ENCODE results near the gene ANKS1B.
"Not testable (repeated sequence)": the region's sequence is repeated elsewhere in the genome, so short reads cannot be mapped to it uniquely, and the experiment has no call there.

The ANKS1B gene

DNA sequence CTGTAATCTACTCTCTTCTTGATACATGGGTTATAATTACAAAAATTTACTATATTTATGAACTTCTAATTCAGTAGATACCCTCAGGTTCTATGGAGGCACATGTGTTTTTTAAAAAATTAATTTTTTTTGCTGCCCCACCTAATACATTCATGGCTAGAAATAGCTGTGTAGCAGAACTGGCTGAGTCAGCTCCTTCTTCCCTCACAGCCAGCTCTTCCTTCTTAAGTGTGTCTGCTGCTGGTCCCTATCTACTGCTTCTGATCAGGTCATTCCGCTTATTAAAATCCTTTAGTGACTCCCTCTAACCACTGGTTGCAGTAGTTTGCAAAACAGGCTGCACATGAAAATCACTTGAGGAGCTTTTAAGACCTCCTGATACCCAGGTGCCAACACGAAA is 939.6 kb downstream of the ANKS1B start:
- Histone ChIP-seq H3K36me3 (ENCODE audit: control insufficient read depth, insufficient read depth, low read length) (no peaks in the 10 kb centered on the region), H3K9me3 (ENCODE audit: control insufficient read depth, low read length) (peaks cover 5% of the 10 kb centered on the region), H3K4me3 (ENCODE audit: extremely low read depth, insufficient read depth, low read length, poor library complexity, severe bottlenecking) (no peak overlapping the region), H3K4me1 (ENCODE audit: control insufficient read depth, insufficient read depth, low read length, poor library complexity, severe bottlenecking) (no peaks in the 10 kb centered on the region), H3K27ac (ENCODE audit: low read depth, low read length, severe bottlenecking) (no peak overlapping the region)
- WGBS, 2 experiments (ENCODE audit: insufficient coverage in 2 of 2): 94 to 95% methylated on average over 2 of the region's 2 CpGs

DNA sequence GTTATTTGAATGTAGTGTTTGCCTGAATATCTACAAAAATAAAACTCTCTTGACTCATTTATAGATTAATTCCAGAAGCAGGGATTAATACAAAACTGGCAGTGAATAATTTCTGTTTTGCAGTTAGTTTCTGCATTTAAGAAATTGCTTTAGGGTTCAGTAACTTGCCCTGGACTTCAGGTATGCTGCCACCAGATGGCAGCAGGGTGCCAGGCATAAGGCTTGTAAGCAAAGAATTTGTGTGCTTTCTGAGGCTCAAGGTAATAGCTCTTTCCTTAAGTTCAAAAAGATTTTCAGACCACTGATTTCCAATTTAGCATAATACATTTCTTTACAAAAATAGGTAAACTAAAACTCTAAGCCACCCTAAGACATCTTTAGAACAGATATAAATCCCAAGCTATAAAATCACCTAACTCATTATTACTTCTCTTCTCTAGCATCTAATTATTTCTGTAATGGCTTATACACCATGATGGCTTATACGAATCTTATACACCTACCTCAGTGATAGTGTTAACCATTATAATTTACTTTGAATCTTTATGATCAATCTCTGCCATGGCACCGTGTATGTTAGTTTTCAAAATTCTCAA is 941.3 kb downstream of the ANKS1B start:
- no peaks in the 10 kb centered on the region for H3K4me1 ChIP-seq (ENCODE audit: control insufficient read depth, insufficient read depth, low read length, poor library complexity, severe bottlenecking)
- H3K4me3 ChIP-seq (ENCODE audit: extremely low read depth, insufficient read depth, low read length, poor library complexity, severe bottlenecking): no peak overlapping the region
- no peaks in the 10 kb centered on the region for H3K36me3 ChIP-seq (ENCODE audit: control insufficient read depth, insufficient read depth, low read length)
- H3K9me3 ChIP-seq (ENCODE audit: control insufficient read depth, low read length): peaks cover 5% of the 10 kb centered on the region
- H3K27ac ChIP-seq (ENCODE audit: low read depth, low read length, severe bottlenecking): no peak overlapping the region
- WGBS, 2 experiments (ENCODE audit: insufficient coverage in 2 of 2): no CpG with 5 or more reads among the region's 2 CpGs

DNA sequence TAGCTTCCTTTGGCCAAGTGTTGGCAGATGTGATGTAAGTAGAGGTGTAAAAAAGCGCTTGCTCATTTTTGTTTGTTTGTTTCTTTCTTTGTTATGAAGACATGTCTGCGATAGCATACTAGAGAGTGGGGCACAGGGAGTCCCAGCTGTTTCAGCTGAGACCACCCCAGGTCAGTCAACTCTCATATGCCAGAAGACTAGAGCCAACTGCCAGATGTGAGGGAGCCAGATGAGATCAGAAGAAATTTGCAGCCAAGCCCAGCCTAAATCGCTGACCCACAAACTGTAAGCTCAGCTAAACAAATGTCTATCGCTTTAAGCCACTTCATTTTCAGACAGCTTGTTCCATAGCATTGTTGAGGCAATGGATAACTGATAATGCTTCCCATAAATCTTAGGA is 942.5 kb downstream of the ANKS1B start:
- 43 to 94% methylated on average over 1 to 2 of the region's 4 CpGs for WGBS, 2 experiments (ENCODE audit: insufficient coverage in 2 of 2)
- Histone ChIP-seq H3K9me3 (ENCODE audit: control insufficient read depth, low read length) (no peaks in the 10 kb centered on the region), H3K4me3 (ENCODE audit: extremely low read depth, insufficient read depth, low read length, poor library complexity, severe bottlenecking) (no peak overlapping the region), H3K27ac (ENCODE audit: low read depth, low read length, severe bottlenecking) (no peak overlapping the region), H3K4me1 (ENCODE audit: control insufficient read depth, insufficient read depth, low read length, poor library complexity, severe bottlenecking) (no peaks in the 10 kb centered on the region), H3K36me3 (ENCODE audit: control insufficient read depth, insufficient read depth, low read length) (no peaks in the 10 kb centered on the region)

DNA sequence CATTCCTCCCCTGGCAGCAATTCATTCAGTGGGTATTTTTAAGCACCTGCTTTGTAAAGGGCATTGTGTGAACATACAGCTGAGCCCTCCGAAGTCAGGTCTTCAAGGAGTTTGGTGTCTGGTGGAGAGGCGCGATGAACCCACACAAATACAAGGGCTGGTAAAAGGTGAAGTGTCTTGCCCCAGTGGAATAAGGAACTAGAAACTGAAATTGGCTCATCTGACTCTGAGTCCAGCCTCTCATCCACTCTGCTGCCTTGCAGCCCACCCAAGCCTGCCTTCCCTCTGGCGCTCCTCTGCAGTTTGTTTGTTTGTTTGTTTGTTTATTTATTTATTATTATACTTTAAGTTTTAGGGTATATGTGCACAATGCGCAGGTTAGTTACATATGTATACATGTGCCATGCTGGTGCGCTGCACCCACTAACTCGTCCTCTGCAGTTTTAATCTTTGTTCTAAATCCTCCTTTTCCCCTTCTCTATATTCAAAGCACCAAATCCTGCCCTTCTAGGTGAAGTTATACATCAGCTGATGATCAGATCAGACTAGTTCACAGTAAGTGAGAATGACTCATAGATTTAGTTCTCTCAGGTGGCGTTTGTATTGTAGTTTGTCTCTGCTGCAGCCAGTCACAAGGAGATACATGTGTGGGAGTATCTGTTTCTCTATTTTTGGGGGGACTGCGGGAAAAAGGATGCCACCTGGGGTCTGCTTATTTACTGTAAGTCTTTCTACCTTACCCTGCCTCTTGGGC is 945.2 kb downstream of the ANKS1B start:
- no peak overlapping the region for H3K4me3 ChIP-seq (ENCODE audit: extremely low read depth, insufficient read depth, low read length, poor library complexity, severe bottlenecking)
- no peak overlapping the region for H3K27ac ChIP-seq (ENCODE audit: low read depth, low read length, severe bottlenecking)
- H3K4me1 ChIP-seq (ENCODE audit: control insufficient read depth, insufficient read depth, low read length, poor library complexity, severe bottlenecking): no peaks in the 10 kb centered on the region
- H3K36me3 ChIP-seq (ENCODE audit: control insufficient read depth, insufficient read depth, low read length): no peaks in the 10 kb centered on the region
- H3K9me3 ChIP-seq (ENCODE audit: control insufficient read depth, low read length): no peaks in the 10 kb centered on the region
- 89 to 91% methylated on average over 5 to 6 of the region's 9 CpGs for WGBS, 2 experiments (ENCODE audit: insufficient coverage in 2 of 2)

DNA sequence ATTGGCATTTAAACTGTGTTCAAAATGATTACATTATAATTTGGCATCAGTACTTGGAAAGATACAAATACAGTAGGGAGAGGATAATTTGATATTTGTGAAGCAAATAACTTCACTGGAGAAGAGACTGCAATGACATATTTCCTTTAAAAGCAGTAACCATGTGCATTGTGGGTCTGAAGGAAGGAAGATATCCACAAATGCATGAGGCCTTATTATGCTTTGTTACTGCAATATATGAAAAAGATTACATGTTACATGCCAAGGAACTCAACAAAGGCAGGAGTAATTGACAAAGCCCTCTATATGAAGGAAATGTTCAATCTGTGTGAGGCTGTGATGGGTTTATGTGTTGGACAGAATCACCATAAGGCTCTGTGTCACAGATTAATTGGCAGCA is 948.2 kb downstream of the ANKS1B start:
- no peaks in the 10 kb centered on the region for H3K9me3 ChIP-seq (ENCODE audit: control insufficient read depth, low read length)
- no peaks in the 10 kb centered on the region for H3K36me3 ChIP-seq (ENCODE audit: control insufficient read depth, insufficient read depth, low read length)
- H3K4me3 ChIP-seq (ENCODE audit: extremely low read depth, insufficient read depth, low read length, poor library complexity, severe bottlenecking): no peak overlapping the region
- no peaks in the 10 kb centered on the region for H3K4me1 ChIP-seq (ENCODE audit: control insufficient read depth, insufficient read depth, low read length, poor library complexity, severe bottlenecking)
- no peak overlapping the region for H3K27ac ChIP-seq (ENCODE audit: low read depth, low read length, severe bottlenecking)

DNA sequence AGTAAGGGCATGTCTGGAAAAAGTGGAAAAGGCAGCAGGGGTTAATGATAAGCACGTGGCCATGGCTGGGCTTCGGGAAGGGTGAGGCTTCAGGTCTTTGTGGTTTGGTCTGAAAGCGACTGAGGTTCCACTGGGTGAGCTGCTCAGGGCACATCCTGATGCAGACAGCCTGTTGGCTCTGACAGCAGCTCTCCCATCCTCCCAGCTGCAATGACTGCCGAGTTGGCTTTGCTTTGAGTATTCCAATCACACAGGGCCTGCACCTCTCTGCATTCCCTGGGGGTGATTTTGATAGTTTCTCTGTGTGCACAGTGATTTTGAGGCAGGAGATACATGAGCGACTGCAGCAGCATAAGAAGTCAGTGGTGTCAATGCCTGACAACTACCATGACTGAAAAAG is 948.9 kb downstream of the ANKS1B start:
- H3K4me1 ChIP-seq (ENCODE audit: control insufficient read depth, insufficient read depth, low read length, poor library complexity, severe bottlenecking): no peaks in the 10 kb centered on the region
- H3K27ac ChIP-seq (ENCODE audit: low read depth, low read length, severe bottlenecking): no peak overlapping the region
- 71 to 89% methylated on average over 3 to 4 of the region's 5 CpGs for WGBS, 2 experiments (ENCODE audit: insufficient coverage in 2 of 2)
- H3K4me3 ChIP-seq (ENCODE audit: extremely low read depth, insufficient read depth, low read length, poor library complexity, severe bottlenecking): no peak overlapping the region
- H3K9me3 ChIP-seq (ENCODE audit: control insufficient read depth, low read length): no peaks in the 10 kb centered on the region
- no peaks in the 10 kb centered on the region for H3K36me3 ChIP-seq (ENCODE audit: control insufficient read depth, insufficient read depth, low read length)

DNA sequence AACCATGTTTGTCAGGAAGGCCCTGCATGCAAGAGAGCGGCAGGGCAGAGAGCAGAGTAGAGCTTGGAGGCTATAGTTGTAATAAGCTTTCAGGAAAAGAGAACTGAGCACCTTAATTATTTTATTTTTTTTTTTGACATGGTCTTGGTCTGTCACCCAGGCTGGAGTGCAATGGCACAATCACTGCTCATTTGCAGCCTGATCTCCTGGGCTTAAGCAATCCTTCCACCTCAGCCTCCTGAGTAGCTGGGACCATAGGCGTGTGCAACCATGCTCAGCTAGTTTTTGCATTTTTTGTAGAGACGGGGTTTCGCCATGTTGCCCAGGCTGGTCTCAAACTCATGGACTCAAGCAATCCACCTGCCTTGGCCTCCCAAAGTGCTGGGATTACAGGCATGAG is 950.5 kb downstream of the ANKS1B start:
- not testable (repeated sequence) for H3K4me3 ChIP-seq (ENCODE audit: extremely low read depth, insufficient read depth, low read length, poor library complexity, severe bottlenecking); H3K36me3 ChIP-seq (ENCODE audit: control insufficient read depth, insufficient read depth, low read length); H3K27ac ChIP-seq (ENCODE audit: low read depth, low read length, severe bottlenecking); H3K4me1 ChIP-seq (ENCODE audit: control insufficient read depth, insufficient read depth, low read length, poor library complexity, severe bottlenecking); H3K9me3 ChIP-seq (ENCODE audit: control insufficient read depth, low read length)
- 85 to 90% methylated on average over 4 of the region's 4 CpGs for WGBS, 2 experiments (ENCODE audit: insufficient coverage in 2 of 2)

DNA sequence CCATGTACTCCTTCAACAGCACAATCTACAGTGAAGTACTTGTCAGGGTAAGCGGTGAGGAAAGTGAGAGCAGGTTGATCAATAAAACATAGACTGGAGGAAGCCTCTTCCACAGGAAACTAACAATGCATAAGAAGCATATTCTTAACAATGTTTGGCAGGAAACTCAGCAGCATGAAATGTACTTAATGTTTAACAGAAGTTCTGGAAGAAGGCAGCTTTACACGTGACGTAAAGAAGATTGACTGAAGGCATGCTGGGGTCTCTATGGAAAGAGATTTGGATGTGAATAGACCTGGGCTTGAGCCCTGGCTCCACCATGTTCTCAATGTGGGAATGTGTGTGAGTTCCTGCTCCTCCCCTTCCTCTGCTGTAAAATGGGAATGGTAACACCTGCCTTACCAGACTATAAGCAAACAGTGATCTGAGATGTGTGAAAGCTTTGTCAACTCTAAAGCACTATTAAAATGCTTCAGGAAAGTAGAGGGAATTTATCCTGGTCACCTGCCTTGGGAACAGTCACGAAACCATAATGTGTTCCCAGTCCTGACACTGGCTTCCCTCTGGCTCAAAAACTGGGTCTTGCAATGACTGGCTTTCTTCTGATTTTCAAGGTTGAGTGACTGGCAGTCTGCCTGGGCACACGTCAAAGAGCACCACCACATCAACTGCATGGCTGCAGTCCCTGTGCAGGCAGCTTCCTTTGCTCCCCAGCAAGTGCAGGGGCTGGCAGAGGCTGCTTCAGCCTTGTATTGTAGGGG is 955.0 kb downstream of the ANKS1B start:
- H3K4me3 ChIP-seq (ENCODE audit: extremely low read depth, insufficient read depth, low read length, poor library complexity, severe bottlenecking): no peak overlapping the region
- H3K36me3 ChIP-seq (ENCODE audit: control insufficient read depth, insufficient read depth, low read length): no peaks in the 10 kb centered on the region
- H3K9me3 ChIP-seq (ENCODE audit: control insufficient read depth, low read length): no peaks in the 10 kb centered on the region
- H3K27ac ChIP-seq (ENCODE audit: low read depth, low read length, severe bottlenecking): no peak overlapping the region
- no peaks in the 10 kb centered on the region for H3K4me1 ChIP-seq (ENCODE audit: control insufficient read depth, insufficient read depth, low read length, poor library complexity, severe bottlenecking)
- whole genome bisulfite sequencing, 2 experiments (ENCODE audit: insufficient coverage in 2 of 2): 62 to 78% methylated on average over 3 of the region's 5 CpGs

DNA sequence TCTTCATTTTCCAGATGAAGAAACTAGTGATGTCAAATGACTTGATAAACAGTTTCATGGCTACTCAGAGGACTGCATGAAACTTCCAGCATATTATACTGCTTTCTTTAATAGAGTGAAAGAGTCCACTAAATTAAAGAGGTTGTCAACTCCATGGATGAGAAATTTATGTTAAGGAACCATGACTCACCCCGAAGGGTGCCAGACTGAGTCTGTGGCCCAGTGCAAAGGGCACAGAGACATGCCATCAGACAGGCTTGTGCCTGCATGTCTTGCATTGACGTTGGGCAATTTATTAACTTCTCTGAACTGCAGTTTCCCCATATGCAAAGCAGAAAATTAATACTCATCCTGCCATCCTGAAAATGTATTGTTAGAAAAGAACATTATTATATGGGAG is 957.3 kb downstream of the ANKS1B start:
- no peak overlapping the region for H3K27ac ChIP-seq (ENCODE audit: low read depth, low read length, severe bottlenecking)
- H3K4me3 ChIP-seq (ENCODE audit: extremely low read depth, insufficient read depth, low read length, poor library complexity, severe bottlenecking): no peak overlapping the region
- H3K36me3 ChIP-seq (ENCODE audit: control insufficient read depth, insufficient read depth, low read length): no peaks in the 10 kb centered on the region
- 67 to 100% methylated on average over 1 of the region's 2 CpGs for WGBS, 2 experiments (ENCODE audit: insufficient coverage in 2 of 2)
- no peaks in the 10 kb centered on the region for H3K4me1 ChIP-seq (ENCODE audit: control insufficient read depth, insufficient read depth, low read length, poor library complexity, severe bottlenecking)
- no peaks in the 10 kb centered on the region for H3K9me3 ChIP-seq (ENCODE audit: control insufficient read depth, low read length)

DNA sequence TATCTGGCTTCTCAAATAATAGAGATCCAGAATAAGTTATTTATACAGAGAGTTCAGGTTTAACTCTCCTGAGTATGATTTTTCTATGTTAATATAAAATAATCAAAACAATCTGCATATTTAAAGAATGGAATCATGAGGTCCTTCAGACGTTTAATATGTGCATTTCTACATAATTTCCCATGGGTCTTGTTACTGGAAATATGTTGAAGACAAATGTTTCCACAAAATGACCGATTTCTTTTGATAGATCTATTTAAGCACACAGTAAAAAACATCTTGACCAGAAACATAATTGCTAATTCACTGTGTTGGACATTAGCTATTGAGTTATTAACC is 957.7 kb downstream of the ANKS1B start:
- WGBS, 2 experiments (ENCODE audit: insufficient coverage in 2 of 2): no CpG with 5 or more reads among the region's 2 CpGs
- H3K36me3 ChIP-seq (ENCODE audit: control insufficient read depth, insufficient read depth, low read length): no peaks in the 10 kb centered on the region
- no peak overlapping the region for H3K4me3 ChIP-seq (ENCODE audit: extremely low read depth, insufficient read depth, low read length, poor library complexity, severe bottlenecking)
- no peaks in the 10 kb centered on the region for H3K9me3 ChIP-seq (ENCODE audit: control insufficient read depth, low read length)
- no peaks in the 10 kb centered on the region for H3K4me1 ChIP-seq (ENCODE audit: control insufficient read depth, insufficient read depth, low read length, poor library complexity, severe bottlenecking)
- no peak overlapping the region for H3K27ac ChIP-seq (ENCODE audit: low read depth, low read length, severe bottlenecking)

Measured in mesodermal cell (in vitro differentiated cells).